Keratinocyte (primary cell): ENCODE data around the gene RELA.
"Not testable (repeated sequence)": the region's sequence is repeated elsewhere in the genome, so short reads cannot be mapped to it uniquely, and the experiment has no call there.

Source experiments
- CTCF ChIP-seq, 3 experiments: IDR thresholded peaks in 1 of 3; conservative IDR thresholded peaks in 1 of 3; optimal IDR thresholded peaks in 1 of 3; 2 replicates in 2 of 3; 3 replicates in 1 of 3; pipeline versions ENCODE3 to v1.5.1; 2011; ENCODE audit warnings: low read length in 3 of 3, mild to moderate bottlenecking in 3 of 3, moderate library complexity in 2 of 3, control low read depth in 1 of 3, inconsistent platforms in 1 of 3; ENCODE audit not compliant: insufficient read depth in 2 of 3; ENCODE audit errors: extremely low read depth in 1 of 3
- EZH2 ChIP-seq: IDR thresholded peaks from one replicate; pipeline ENCODE4 v1.6.1; 2012; ENCODE audit warnings: inconsistent platforms, mild to moderate bottlenecking, low read length, moderate library complexity

GRCh38 chr11:65691847-65692246 is 29.1 kb upstream of the RELA start:
- TF ChIP-seq CTCF (optimal IDR thresholded peaks at IDR 0.05 in 1 of 3, IDR thresholded peaks at IDR 0.05 in 1 of 3, conservative IDR thresholded peaks at IDR 0.05 in 1 of 3; ENCODE audit: extremely low read depth in 1 of 3, insufficient read depth in 2 of 3, low read length in 3 of 3); EZH2: not testable (repeated sequence)
